SKM-1 treated with dmso at 0.1 percent for 144 hours (cell line): ENCODE measurements around the gene TRIM8.

Source experiments
- DNase-seq: peaks from one replicate; lab custom pipeline; 2025; ENCODE audit not compliant: unreplicated experiment; lab: John Stamatoyannopoulos, UW

TRIM8 gene, protein sequence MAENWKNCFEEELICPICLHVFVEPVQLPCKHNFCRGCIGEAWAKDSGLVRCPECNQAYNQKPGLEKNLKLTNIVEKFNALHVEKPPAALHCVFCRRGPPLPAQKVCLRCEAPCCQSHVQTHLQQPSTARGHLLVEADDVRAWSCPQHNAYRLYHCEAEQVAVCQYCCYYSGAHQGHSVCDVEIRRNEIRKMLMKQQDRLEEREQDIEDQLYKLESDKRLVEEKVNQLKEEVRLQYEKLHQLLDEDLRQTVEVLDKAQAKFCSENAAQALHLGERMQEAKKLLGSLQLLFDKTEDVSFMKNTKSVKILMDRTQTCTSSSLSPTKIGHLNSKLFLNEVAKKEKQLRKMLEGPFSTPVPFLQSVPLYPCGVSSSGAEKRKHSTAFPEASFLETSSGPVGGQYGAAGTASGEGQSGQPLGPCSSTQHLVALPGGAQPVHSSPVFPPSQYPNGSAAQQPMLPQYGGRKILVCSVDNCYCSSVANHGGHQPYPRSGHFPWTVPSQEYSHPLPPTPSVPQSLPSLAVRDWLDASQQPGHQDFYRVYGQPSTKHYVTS

GRCh38 chr10:102644066-102644645, at the start of gene TRIM8:
TRIM8 (plus strand) TSS chr10:102644479; CDS start chr10:102644618, 139 bp downstream.
- no peak for DNase-seq

DNA sequence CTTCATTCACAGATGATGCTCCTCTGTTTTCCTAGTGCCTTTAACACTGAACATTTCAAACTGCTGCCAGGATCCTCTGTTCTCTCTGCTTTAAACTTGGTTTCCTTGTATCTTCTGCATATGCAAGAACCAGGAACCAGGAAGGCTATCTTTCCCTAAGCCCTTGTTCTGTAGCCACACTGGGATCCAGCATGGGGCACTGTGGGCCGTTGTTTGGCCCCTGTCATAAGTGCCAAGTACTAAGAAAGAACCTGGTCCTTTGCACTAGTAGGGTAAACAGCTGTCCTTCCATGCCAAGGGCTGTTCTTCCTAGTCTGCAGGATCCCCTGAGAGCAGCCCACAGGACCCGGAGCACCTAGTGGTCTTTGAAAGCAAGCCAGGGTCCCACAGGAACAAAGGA, 49.0 kb upstream of the TRIM8 start:
- DNase-seq, result no peak

DNA sequence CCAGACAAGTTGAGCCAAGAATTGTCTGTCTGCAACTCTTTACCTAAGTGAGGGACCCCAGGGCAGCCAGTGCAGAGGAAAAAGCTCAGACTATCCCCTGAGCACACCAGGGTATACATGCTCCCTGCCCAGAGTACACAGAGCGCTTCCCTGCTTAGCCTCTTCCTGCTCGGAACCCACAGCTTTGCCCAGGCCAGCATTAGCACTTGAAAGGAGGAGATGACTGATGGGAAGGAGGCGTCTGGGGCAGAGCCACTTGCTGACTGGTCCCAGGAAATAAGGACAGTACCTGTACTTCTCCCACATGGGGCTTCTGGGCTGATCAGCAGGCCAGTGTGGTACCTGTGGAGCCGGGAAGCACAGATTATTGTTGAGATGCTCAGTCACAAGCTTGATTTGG, 48.4 kb upstream of the TRIM8 start:
- no peak for DNase-seq

DNA sequence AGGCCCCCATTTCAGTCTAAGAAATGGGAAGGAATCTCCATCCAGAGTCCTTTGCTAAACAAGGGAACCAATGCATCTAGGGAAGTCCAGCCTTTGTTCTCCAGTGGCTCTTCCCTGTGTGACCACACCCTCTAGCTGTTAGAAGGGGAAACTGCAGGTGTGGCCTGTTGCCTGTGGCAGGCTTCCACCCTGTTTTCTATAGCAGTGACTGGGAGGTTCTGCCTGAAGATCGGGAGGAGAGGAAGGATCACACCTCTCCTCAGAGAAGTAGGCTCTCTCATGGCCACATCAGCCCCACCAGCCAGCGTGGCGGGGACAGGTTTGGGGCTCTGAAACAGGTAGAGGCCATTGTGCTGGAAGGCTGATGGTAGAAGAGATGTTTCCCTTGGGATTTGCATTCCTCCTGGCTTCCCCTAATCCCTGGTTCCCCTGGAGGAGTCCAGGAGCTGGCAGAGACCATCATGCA, 47.7 kb upstream of the TRIM8 start:
- DNase-seq, result peak; percentile 62

DNA sequence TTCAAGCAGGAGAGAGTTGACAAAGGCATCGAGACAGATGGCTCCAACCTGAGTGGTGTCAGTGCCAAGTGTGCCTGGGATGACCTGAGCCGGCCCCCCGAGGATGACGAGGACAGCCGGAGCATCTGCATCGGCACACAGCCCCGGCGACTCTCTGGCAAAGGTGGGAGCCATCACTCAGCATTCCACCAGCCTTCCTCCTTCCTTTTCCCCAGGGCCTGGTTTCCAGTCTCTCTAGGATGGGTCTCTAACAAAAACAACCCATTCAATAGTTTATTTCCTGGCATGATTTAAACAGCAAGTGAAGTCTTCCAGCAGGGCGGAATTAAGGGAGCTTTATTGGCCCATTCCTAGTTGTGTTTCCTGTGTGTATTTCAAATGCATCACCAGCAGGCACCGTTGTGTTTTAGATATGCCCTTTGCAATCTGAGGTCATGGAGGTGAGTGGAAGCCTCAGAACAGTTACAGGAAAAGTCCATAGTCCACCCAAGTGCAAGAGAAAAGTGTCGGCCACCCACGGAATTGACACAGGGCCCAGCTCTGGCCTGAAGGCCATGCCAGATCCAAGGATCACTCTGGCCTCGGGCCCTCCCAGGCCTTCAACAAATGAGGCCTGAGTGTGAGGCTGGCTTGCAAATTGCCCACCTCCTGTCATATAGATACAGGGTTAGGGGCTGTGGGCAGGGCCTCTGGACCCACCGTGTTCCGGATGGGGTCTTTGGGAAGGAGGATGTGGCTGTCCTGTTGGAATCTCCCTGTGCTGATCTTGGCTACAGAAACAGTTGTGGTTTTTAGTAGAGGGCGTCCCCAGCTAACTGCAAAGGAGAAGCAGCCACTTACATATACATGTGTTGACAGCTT, 46.9 kb upstream of the TRIM8 start:
- no peak for DNase-seq

- DNase-seq, result no peak
Measured at GRCh38 chr10:102598243-102598642, 46.0 kb upstream of the TRIM8 start.

- peak; percentile 78 for DNase-seq
Measured at GRCh38 chr10:102599565-102600327, 44.5 kb upstream of the TRIM8 start.

DNA sequence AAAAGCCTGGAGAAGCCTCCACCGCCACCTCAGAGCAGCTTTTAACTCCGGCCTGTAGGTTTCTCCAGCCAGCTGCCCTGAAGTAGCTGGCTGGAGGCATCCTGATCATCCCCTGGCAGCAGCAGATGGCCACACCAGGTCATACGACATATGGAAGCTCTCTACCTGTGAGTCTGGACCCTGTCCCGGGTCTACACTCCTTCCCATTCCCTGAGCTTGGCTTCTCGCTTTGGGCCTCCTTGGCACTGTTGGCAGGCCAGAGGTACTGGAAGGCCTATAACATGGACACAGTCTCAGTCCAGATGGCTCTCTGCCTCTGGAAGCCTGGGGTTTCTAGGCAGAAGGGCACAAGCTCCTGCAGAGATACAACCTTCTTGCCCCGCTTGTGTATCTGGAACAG, 43.5 kb upstream of the TRIM8 start:
- no peak for DNase-seq

DNA sequence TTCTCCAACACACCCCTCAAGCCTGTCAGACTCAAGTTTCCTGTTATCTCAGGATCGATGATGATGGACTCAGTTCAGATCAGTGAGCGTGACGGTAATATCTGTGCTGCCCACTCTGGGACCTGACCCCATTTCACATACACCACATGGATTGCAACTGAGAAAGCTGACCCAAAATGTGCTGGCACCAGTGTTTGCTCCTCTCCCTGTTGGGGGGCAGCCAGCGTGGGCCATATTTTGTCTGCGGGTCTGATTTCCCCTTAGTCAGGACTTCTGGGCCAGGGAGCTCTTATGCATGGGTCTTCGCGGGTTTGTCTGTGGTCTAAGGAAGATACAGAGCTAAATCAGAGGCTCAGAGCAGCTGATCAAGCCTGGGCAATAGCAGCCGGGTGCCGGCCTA, 42.6 kb upstream of the TRIM8 start:
- DNase-seq, result no peak

GRCh38 chr10:102602272-102603045, 41.8 kb upstream of the TRIM8 start:
- DNase-seq, result no peak

DNA sequence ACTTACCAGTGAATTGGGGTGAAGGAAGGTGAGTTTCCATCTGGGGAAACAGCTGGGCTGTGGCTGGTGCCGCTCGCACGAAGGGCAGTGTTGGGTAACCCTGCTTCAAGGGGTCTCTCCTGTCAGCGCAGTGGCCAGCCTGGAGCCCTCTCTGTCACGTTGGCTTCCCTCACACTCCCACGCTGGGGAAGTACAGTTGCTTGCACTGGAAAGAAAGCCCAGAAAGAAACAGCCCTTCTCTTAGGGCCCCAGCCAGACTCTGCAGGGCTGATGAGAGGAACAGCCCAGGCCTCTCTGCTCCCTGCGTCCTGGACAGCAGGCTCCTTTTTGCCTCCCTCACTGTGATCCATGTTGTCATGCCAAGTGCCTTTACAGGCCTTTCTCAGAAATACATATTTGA, 40.3 kb upstream of the TRIM8 start:
- DNase-seq, result peak; percentile 50

DNA sequence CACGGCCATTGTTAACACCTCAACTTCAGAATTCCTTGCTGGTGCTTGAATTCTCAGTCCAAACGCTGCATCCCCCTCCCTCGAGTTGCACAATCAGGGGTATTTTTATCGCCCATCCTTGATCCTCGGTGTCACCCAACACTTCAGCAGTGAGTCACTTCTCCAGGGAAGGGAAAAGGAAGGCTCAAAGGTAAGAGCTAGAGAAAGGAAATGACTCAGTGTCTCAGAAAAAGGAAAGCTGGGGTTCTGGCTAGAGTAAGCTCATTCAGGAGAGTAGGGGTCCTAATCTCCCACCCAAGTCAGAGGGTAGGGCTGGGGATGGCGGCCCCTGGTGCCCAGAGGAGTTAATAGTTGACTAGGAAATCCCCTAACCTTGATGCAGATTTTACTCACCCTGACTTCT, 39.8 kb upstream of the TRIM8 start:
- DNase-seq, result no peak

- DNase-seq, result no peak
Measured at GRCh38 chr10:102605712-102606111, 38.6 kb upstream of the TRIM8 start.

DNA sequence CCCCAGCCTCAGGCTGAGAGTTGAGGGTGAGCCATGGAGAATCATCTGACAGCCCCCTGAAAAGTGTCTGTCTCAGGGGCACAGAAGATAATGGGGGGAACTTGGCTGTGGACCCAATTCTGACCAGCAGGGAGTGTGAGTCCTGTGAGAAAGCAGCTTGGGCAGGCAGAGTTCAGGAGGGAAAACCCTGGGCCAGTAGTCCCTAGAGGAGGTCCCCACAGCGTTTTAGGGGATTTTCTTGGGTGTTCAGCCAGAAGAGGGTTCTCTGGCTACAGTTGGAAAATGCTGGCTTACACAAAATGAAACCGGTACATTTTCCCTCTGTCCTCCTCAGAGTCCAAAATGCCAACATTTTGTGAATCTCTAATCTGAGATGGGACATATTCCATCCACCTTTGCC, 35.8 kb upstream of the TRIM8 start:
- DNase-seq, result no peak

DNA sequence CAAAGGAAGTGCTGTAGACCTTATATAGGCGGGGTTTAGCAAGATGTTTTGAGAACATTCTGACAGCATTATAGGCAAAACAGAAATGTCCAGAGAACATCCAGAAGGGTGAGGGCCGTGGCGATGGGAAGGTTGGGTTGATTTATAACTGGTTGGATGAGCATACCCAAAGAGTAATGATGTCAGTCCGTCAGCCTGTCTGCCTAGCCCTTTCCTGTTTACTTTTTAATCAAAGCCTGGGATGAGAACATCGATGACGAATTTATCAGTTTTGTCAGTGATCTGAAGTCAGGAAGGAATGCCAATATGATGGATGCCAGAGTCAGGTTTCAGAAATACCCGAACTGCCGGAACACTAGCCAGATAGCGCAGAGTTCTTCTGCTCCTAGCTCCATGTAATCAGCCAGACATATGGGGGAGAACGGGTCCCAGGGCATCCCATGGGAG, 33.8 kb upstream of the TRIM8 start:
- no peak for DNase-seq

DNA sequence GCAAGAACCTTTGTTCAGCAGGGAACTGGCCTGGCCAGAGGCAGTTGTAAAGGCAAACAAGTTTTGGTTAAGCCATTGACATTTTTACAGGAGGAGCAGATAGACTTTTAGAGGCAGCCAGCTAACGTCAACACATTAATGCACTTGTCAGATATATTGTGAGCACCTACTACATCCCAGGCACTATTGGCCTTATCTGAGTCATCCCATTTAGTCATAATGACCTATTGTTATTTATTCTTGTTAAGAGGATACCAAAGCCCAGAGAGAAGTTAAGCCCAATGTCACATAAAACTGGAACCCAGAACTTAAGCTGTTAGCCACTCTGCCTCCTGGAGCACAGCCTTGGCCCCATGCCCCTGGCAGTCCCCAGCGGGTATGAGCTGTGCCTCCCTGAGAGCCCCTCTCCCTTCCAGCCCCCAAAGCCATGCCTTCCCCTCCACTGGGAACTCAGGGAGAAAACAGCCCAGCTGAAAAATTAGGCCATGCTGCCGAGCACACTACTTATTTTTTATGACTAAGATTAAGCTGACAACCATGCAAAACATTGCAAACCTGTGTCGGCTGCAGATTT, 32.7 kb upstream of the TRIM8 start:
- no peak for DNase-seq

DNA sequence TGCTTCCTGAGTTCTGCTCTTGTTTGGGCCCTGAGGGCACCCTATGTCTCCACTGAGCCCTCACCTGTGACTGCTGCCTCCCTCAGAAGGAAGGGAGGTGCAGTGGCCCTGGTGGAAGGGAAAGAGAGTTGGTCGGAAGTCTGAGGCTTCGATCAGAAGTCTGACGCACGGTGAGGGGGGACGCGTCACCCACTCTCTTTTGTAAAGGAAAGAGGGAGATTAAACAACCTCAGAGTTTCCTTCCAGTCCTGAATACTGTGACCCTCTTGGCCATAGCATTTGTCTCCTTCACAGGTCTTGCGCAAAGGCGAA, 31.4 kb upstream of the TRIM8 start:
- DNase-seq, result no peak

DNA sequence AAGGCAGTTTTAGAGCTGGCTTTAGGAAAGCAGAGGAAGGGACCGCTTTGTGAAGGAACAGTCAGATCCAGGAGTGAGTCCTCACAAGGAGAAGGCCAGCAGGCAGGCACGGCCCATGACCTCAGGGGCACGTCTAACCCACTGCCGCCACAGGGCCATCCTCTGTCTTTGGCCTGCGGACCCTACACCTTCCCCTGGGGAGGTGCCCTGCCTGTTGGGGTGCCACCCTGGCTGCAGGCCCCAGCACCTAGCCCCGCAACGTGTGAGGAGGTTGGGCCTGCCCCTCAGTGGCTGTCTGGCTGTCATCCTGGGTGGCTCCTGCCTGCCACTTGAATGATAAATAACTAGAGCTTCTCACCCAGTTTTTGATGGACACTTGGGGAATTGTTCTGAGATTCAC, 31.0 kb upstream of the TRIM8 start:
- no peak for DNase-seq

GRCh38 chr10:102613785-102614184, 30.5 kb upstream of the TRIM8 start:
- no peak for DNase-seq

GRCh38 chr10:102614888-102615287, 29.4 kb upstream of the TRIM8 start:
- DNase-seq, result no peak
